OCI-LY3 (cell line): ENCODE data around the gene TEDC2.

Experiments
- H2AFZ ChIP-seq: fragments of 200-600, 300-600 bp; shearing (Covaris generic); 2 replicates; pipeline ENCODE4 v1.6.0; 2014; ENCODE audit warnings: antibody characterized with exemption, low read depth, low read length
- H3K27ac ChIP-seq: fragments of 200-600, 300-600 bp; sonication (generic); 2 replicates; pipeline ENCODE4 v1.5.1; 2014; ENCODE audit warnings: mild to moderate bottlenecking, low read length, moderate library complexity, mixed read lengths
- H3K27me3 ChIP-seq: fragments of 200-600, 300-600 bp; sonication (generic); 2 replicates; pipeline ENCODE4 v1.6.1; 2014; ENCODE audit warnings: low read depth, low read length, mixed read lengths
- H3K36me3 ChIP-seq: fragments of 200-600, 300-600 bp; sonication (generic); replicated peaks from 2 replicates; pipeline ENCODE3; 2014; ENCODE audit warnings: low read depth, low read length, mixed read lengths
- H3K4me1 ChIP-seq: fragments of 300-600, 200-600 bp; sonication (generic); 2 replicates; pipeline ENCODE4 v1.6.1; 2014; ENCODE audit warnings: low read length, mixed read lengths
- H3K4me2 ChIP-seq: fragments of 200-600, 300-600 bp; sonication (generic); 2 replicates; pipeline ENCODE4 v1.6.1; 2014; ENCODE audit warnings: low read length, mixed read lengths
- H3K4me3 ChIP-seq: fragments of 300-600, 200-600 bp; sonication (generic); 2 replicates; pipeline ENCODE4 v1.5.1; 2014; ENCODE audit warnings: antibody characterized with exemption, mild to moderate bottlenecking, low read length, moderate library complexity
- H3K79me2 ChIP-seq: fragments of 300-600, 200-600 bp; shearing (Covaris generic); 2 replicates; pipeline ENCODE4 v1.6.1; 2014; ENCODE audit warnings: mild to moderate bottlenecking, low read length, mixed read lengths
- H3K9ac ChIP-seq: fragments of 300-600, 200-600 bp; shearing (Covaris generic); 2 replicates; pipeline ENCODE4 v1.6.0; 2014; ENCODE audit warnings: mild to moderate bottlenecking, low read length, moderate library complexity
- H3K9me3 ChIP-seq: fragments of 200-600, 300-600 bp; shearing (Covaris generic); 2 replicates; pipeline ENCODE4 v1.6.1; 2014; ENCODE audit warnings: low read length, mixed read lengths; ENCODE audit not compliant: insufficient read depth
- H4K20me1 ChIP-seq: fragments of 200-600, 300-600 bp; sonication (generic); 2 replicates; pipeline ENCODE4 v1.6.1; 2016; ENCODE audit warnings: low read length, mixed read lengths; ENCODE audit not compliant: insufficient read depth
- EZH2phosphoT487 ChIP-seq: fragments of 200-600 bp; shearing (Covaris generic); IDR thresholded peaks from 2 replicates; pipeline ENCODE4 v1.6.1; 2018; ENCODE audit warnings: antibody characterized with exemption, mixed run types, low read depth
- TF ChIP-seq, protein P1 (sequence below): fragments of 200-600, 300-600 bp; sonication (generic); IDR thresholded peaks from 2 replicates; pipeline ENCODE4 v1.5.1; 2014; ENCODE audit warnings: antibody characterized with exemption, low read length, low read depth

Gene TEDC2

DNA sequence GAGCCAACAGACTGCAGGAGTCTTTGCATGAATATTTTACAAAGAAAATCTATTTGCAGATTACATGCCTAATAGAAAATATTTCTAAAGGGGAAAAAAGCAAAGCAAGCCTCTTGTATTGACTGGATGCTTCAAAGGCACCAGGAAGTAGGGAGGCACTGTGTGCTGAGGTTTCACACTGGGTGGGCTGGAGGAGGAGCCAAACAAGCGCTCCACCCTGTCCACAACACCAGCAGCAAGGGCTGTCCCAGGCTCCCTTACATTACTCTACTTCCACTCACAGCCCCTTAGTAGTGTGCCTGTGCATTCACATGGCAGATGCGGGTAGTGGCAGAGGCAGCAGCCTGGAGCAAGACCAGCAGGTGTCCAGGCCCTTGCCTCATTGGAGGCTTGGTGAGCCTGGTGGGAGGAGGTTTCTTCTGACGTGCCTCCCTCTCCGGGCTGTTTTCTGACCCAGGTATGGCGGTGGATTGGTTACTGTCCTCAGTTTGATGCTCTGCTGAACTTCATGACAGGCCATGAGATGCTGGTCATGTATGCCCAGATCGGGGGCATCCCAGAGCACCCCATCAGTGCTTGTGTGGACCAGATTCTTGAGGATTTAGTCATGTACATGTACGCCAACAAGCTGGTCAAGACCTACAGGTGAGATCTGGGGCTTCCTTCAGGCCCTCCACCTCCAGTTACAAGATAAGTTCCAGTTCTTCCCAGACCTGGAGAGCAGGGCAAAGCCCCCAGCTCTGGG, 37.6 kb upstream of the TEDC2 start:
- Histone ChIP-seq H3K27me3 (no peaks in the 10 kb centered on the region), H3K36me3 (no peaks in the 10 kb centered on the region), H3K9me3 (no peaks in the 10 kb centered on the region), H4K20me1 (no peaks in the 10 kb centered on the region), H3K79me2 (no peaks in the 10 kb centered on the region), H3K4me3 (no peak overlapping the region), H3K9ac (no peak overlapping the region), H2AFZ (no peak overlapping the region), H3K4me1 (peaks cover 10% of the 10 kb centered on the region; the same call in 1 of the 2 replicates), H3K27ac (no peak overlapping the region), H3K4me2 (no peak overlapping the region)
- TF ChIP-seq, protein P1, sequence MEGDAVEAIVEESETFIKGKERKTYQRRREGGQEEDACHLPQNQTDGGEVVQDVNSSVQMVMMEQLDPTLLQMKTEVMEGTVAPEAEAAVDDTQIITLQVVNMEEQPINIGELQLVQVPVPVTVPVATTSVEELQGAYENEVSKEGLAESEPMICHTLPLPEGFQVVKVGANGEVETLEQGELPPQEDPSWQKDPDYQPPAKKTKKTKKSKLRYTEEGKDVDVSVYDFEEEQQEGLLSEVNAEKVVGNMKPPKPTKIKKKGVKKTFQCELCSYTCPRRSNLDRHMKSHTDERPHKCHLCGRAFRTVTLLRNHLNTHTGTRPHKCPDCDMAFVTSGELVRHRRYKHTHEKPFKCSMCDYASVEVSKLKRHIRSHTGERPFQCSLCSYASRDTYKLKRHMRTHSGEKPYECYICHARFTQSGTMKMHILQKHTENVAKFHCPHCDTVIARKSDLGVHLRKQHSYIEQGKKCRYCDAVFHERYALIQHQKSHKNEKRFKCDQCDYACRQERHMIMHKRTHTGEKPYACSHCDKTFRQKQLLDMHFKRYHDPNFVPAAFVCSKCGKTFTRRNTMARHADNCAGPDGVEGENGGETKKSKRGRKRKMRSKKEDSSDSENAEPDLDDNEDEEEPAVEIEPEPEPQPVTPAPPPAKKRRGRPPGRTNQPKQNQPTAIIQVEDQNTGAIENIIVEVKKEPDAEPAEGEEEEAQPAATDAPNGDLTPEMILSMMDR, result no peak
- TF ChIP-seq EZH2phosphoT487, result no peak

GRCh38 chr16:2424061-2425007, 35.6 kb upstream of the TEDC2 start:
- H3K4me1 ChIP-seq, result peaks cover 17% of the 10 kb centered on the region
- H3K79me2 ChIP-seq, result peaks cover under 1% of the 10 kb centered on the region; the same call in 1 of the 2 replicates
- TF ChIP-seq, protein P1, result no peak
- no peak for TF ChIP-seq EZH2phosphoT487
- H3K4me2 ChIP-seq, result no peak overlapping the region
- H3K4me3 ChIP-seq, result no peak overlapping the region
- no peaks in the 10 kb centered on the region for H3K36me3 ChIP-seq
- no peak overlapping the region for H3K9ac ChIP-seq
- H4K20me1 ChIP-seq, result no peaks in the 10 kb centered on the region
- no peak overlapping the region for H3K27ac ChIP-seq
- no peaks in the 10 kb centered on the region for H3K9me3 ChIP-seq
- no peaks in the 10 kb centered on the region for H3K27me3 ChIP-seq
- no peak overlapping the region for H2AFZ ChIP-seq

DNA sequence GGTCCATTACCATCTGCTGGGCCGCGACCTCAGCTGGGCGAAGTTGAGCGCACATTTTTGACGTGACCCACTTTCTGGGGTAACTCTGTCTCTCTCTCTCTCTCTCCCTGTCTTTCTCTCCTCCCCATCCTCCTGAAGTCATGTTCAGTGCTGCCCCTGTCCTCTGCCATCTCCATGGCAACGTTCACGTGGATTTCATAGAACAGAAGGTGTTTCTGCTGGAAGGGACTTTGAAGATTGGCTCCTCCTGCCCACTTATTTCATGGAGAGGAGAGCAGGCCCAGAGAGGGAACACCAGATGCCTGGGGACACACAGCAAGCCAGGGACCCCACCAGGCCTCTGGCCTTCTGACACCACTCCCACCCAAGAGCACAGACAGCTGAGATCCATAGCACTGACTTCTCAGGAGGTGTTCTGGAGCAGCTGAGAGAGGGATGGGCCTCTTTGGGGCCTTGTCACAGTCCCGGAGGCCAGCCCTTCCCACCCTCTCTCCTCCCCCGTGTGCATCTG, 34.8 kb upstream of the TEDC2 start:
- no peak overlapping the region for H3K9ac ChIP-seq
- no peaks in the 10 kb centered on the region for H3K9me3 ChIP-seq
- H4K20me1 ChIP-seq, result peaks cover 2% of the 10 kb centered on the region; the same call in 1 of the 2 replicates
- no peaks in the 10 kb centered on the region for H3K36me3 ChIP-seq
- no peak overlapping the region for H3K27ac ChIP-seq
- H3K27me3 ChIP-seq, result no peaks in the 10 kb centered on the region
- H3K4me2 ChIP-seq, result no peak overlapping the region
- peaks cover 7% of the 10 kb centered on the region for H3K79me2 ChIP-seq
- TF ChIP-seq, protein P1, result no peak
- no peak for TF ChIP-seq EZH2phosphoT487
- H3K4me1 ChIP-seq, result peaks cover 17% of the 10 kb centered on the region
- H2AFZ ChIP-seq, result no peak overlapping the region
- no peak overlapping the region for H3K4me3 ChIP-seq
